Ovary (tissue), 9 donors: Measurements from ENCODE around the gene RPL5. TPM values are rescaled to one million over a fixed set of nuclear protein-coding genes. Genes with fewer than 3 reads are reported as not detected.

Experiments used
- DNase-seq, 5 donors: peaks; one replicate each; pipeline ENCODE4 v3.0.0-alpha.2; 2019 to 2020
- H3K27ac ChIP-seq, 2 donors: fragments of 200-600 bp; one replicate each; pipeline versions ENCODE4 v1.5.1 to v1.8.0; 2019 to 2022
- H3K27me3 ChIP-seq: fragments of 200-600 bp; one replicate; pipeline ENCODE4 v1.8.0; 2022
- H3K36me3 ChIP-seq: fragments of 200-600 bp; sonication (generic); one replicate; pipeline ENCODE4 v1.5.1; 2019
- H3K4me1 ChIP-seq: one replicate; pipeline ENCODE4 v1.8.1; 2013; ENCODE audit warnings: mild to moderate bottlenecking, moderate library complexity; ENCODE audit not compliant: insufficient read depth
- H3K4me3 ChIP-seq: fragments of 200-600 bp; sonication (generic); one replicate; pipeline ENCODE4 v1.5.1; 2017
- H3K9me3 ChIP-seq, 2 donors: fragments of 200-600 bp in 1 of 2; sonication (generic) in 1 of 2; one replicate each; pipeline versions ENCODE4 v1.5.1 to v1.8.1; 2013 to 2019; ENCODE audit warnings: mild to moderate bottlenecking in 1 of 2, moderate library complexity in 1 of 2
- EP300 ChIP-seq: sonication (generic); formaldehyde crosslinking; IDR thresholded peaks from one replicate; pipeline ENCODE4 v1.6.1; 2017; ENCODE audit warnings: antibody characterized with exemption
- POLR2A ChIP-seq: fragments of 450-650 bp; IDR thresholded peaks from one replicate; pipeline ENCODE4 v1.6.1; 2017; ENCODE audit warnings: antibody characterized with exemption, mild to moderate bottlenecking, moderate library complexity
- WGBS, 3 donors: extraction: QIAGEN DNeasy Blood & Tissue Kit in 1 of 3; methylation state at CpG; one replicate each; pipeline versions ENCODE4 v1.1.5 to v1.1.7; 2013 to 2017; 5-methylcytosine and 5-hydroxymethylcytosine counted together
- intact Hi-C, 4 donors: fragments of 100-400 bp; cut with DNase I; formaldehyde crosslinking; loops; one replicate each; pipeline versions ENCODE4 v1.11.0 to v1.15.1; 2022 to 2023
- polyA plus RNA-seq, 2 donors: library from polyadenylated mRNA; stranded (reverse); fragments of 200-250 nt in 1 of 2; fragments of 350-450 nt in 1 of 2; fragmentation: Illumina TruSeq in 1 of 2; extraction: RNeasy Lipid Tissue Mini Kit (QIAGEN cat#74804) in 1 of 2; gene quantifications; one replicate each; pipeline ENCODE4 v1.2.3, GENCODE V29; 2013 to 2014
- total RNA-seq, 7 donors: library from RNA; depleted of rRNA in 2 of 7; stranded (reverse); fragments of >200 nt in 2 of 7; fragmentation: NEBNext Ultra II Directional in 3 of 7; extraction: Animal tissue kit (Norgen Biotek cat#: 25700) in 3 of 7; gene quantifications; one replicate each; pipeline versions ENCODE4 v1.1.0 to v1.2.4, GENCODE V29; 2016 to 2023
- TF ChIP-seq, protein P1 (sequence below), 3 donors: fragments of 450-650 bp in 2 of 3; fragments of 200-600 bp in 1 of 3; IDR thresholded peaks; one replicate each; pipeline versions ENCODE4 v1.5.1 to v1.8.0; 2016 to 2022; ENCODE audit warnings: antibody characterized with exemption in 3 of 3, mild to moderate bottlenecking in 1 of 3
- donor health status: DM: no; HTN: no; CAD: no; lungs with moderate emphysema.
- donor health status: DM: no; HTN: no; CAD: no.
- donor health status: Bipolar disorder and iron deficiency.
- donor health status: DM: yes; HTN: yes; CAD: no.
- donor health status: DM: no; HTN: no; CAD: no.
- donor health status: DM: yes; HTN: yes; CAD: no.

Gene RPL5
- total and polyA plus RNA-seq, 9 donors, result 1,987 to 4,964 (median 3,329) TPM

DNA sequence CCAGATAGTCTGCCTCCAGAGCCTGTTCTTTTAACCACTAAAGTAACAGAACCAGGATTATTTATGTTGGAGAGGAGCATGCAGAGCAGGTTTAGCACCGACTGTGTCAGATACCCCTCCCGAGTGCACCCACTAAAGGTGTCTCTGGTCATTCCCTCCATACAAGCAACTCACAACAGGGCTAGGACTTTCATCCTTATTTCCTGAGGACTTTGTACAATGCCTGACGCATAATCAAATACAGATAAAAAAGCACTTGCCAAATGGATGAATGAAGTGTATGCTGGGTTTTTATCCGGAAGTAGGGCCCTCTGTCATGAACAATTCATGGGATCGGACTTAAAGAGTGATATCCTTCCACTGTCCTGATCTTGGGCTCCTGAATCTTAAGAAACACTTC, 26.0 kb downstream of the RPL5 start:
- intact Hi-C loops, result loop anchor here in 3 of 4 donors (2.0 to 10.0 kb wide), 4 partner anchors 104 to 137 kb away; partner anchors contain the start of gene DIPK1A (in 2 of the 3)
- H3K27ac ChIP-seq, result no peak overlapping the region
- 73 to 76% (median 75%) methylated on average over 5 of the region's 5 CpGs for WGBS, 3 donors

DNA sequence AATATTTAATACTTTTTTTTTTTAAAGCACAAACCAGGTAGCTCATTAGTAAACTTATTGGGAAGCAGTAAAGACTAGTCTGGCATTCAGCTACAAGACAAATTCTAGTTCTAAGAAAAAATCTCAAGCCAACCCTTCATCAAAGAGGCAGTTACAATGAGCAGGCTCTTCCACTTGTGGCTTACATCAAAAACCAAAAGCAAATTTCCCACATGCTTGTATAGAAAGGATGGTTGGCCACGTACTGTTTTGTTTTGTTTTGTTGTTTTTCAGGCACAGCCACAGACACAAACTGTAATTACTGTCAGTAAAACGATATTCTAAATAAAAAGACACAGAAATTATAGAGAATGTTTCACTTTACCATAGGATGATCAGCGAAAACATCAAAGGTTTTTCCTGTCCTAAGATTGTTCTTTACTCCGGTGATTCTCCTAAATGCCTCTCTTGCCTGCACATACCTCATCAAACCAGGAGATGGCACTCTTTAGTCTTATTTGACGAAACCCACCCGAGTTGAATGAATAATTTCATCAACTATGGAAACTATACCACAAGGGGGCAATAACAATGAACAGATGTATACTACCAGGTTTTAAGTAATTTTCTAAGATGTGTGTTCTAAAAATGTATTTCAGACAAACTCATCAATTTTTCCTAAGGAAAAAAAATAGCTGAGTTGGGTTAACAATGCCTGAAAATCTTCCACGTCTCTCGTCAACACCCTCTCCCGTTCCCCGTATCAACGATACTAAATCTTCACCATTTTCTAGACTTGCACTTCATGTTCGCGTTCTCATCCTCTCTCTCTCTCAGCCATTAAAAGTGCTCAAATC, 26.9 kb downstream of the RPL5 start:
- no peaks in the 10 kb centered on the region for H3K36me3 ChIP-seq
- peak in 2 of 5 donors; percentile 21 to 65 for DNase-seq
- no peaks in the 10 kb centered on the region for H3K9me3 ChIP-seq
- no peak overlapping the region for H3K27ac ChIP-seq
- H3K4me1 ChIP-seq, result no peaks in the 10 kb centered on the region
- WGBS, 3 donors, result 7 to 12% (median 8%) methylated on average over 13 of the region's 13 CpGs
- intact Hi-C loops, result loop anchor here in 3 of 4 donors (2.0 to 10.0 kb wide), 4 partner anchors 104 to 136 kb away; partner anchors contain the start of gene DIPK1A (in 2 of the 3)
- peak overlapping the region; percentile 15 for H3K4me3 ChIP-seq
- TF ChIP-seq, protein P1, sequence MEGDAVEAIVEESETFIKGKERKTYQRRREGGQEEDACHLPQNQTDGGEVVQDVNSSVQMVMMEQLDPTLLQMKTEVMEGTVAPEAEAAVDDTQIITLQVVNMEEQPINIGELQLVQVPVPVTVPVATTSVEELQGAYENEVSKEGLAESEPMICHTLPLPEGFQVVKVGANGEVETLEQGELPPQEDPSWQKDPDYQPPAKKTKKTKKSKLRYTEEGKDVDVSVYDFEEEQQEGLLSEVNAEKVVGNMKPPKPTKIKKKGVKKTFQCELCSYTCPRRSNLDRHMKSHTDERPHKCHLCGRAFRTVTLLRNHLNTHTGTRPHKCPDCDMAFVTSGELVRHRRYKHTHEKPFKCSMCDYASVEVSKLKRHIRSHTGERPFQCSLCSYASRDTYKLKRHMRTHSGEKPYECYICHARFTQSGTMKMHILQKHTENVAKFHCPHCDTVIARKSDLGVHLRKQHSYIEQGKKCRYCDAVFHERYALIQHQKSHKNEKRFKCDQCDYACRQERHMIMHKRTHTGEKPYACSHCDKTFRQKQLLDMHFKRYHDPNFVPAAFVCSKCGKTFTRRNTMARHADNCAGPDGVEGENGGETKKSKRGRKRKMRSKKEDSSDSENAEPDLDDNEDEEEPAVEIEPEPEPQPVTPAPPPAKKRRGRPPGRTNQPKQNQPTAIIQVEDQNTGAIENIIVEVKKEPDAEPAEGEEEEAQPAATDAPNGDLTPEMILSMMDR (IDR thresholded peaks at IDR 0.05), result peak; percentile 55 to 99 (median 98)
- TF ChIP-seq POLR2A (no peak), EP300 (no peak)
- H3K27me3 ChIP-seq, result no peaks in the 10 kb centered on the region

More for the DNA sequence above, 26.0 kb downstream of the RPL5 start:
- no peak overlapping the region for H3K4me3 ChIP-seq
- no peaks in the 10 kb centered on the region for H3K9me3 ChIP-seq
- no peak for TF ChIP-seq EP300
- TF ChIP-seq POLR2A, result no peak
- TF ChIP-seq, protein P1 (IDR thresholded peaks at IDR 0.05), result no peak
- no peak for DNase-seq
- H3K36me3 ChIP-seq, result no peaks in the 10 kb centered on the region
- no peaks in the 10 kb centered on the region for H3K27me3 ChIP-seq
- no peaks in the 10 kb centered on the region for H3K4me1 ChIP-seq

- no peaks in the 10 kb centered on the region for H3K9me3 ChIP-seq
- no peak for DNase-seq
- H3K36me3 ChIP-seq, result no peaks in the 10 kb centered on the region
- no peaks in the 10 kb centered on the region for H3K4me1 ChIP-seq
- no peaks in the 10 kb centered on the region for H3K27me3 ChIP-seq
- H3K27ac ChIP-seq, result no peak overlapping the region
- TF ChIP-seq, protein P1 (IDR thresholded peaks at IDR 0.05), result no peak
- TF ChIP-seq EP300, result no peak
- TF ChIP-seq POLR2A, result no peak
- 39 to 43% (median 42%) methylated on average over 7 of the region's 7 CpGs for WGBS, 3 donors
- intact Hi-C loops, result loop anchor here (2.0 to 10.0 kb wide), 5 partner anchors 103 to 138 kb away; partner anchors contain the start of gene DIPK1A (in 2 of the 4)
- H3K4me3 ChIP-seq, result no peak overlapping the region
Observed at GRCh38 chr1:92859400-92860039, 27.7 kb downstream of the RPL5 start.

GRCh38 chr1:92862605-92863004, 30.8 kb downstream of the RPL5 start:
- intact Hi-C loops, result loop anchor here in 1 of 4 donors (5.0 kb wide), 1 partner anchor 135 kb away; no protein-coding TSS in a partner anchor

More at GRCh38 chr1:92862605-92863004, 30.8 kb downstream of the RPL5 start:
- no peak for DNase-seq
- WGBS, 3 donors, result 59 to 60% (median 60%) methylated on average over 4 of the region's 4 CpGs
- Histone ChIP-seq H3K4me1 (no peaks in the 10 kb centered on the region), H3K36me3 (no peaks in the 10 kb centered on the region), H3K9me3 (no peaks in the 10 kb centered on the region), H3K27me3 (no peaks in the 10 kb centered on the region), H3K4me3 (no peak overlapping the region), H3K27ac (no peak overlapping the region)
- TF ChIP-seq, protein P1 (IDR thresholded peaks at IDR 0.05), result no peak
- TF ChIP-seq POLR2A (no peak), EP300 (no peak)
